ENCODE measurements around the gene PDLIM1. TPM values are rescaled to one million over a fixed set of nuclear protein-coding genes. Genes with fewer than 3 reads are reported as not detected.

PDLIM1 gene
- polyA plus RNA-seq, 3 donors = 1.9 to 5.2 (median 4.8) TPM

GRCh38 chr10:95201736-95202135 lies 89.1 kb downstream of the PDLIM1 start:
- peaks cover 2% of the 10 kb centered on the region for H3K4me1 Mint-ChIP-seq
- H3K79me2 ChIP-seq (ENCODE audit: insufficient read depth, low read length) = no peaks in the 10 kb centered on the region
- no peak overlapping the region for H2AFZ ChIP-seq (ENCODE audit: insufficient read depth, low read depth, low read length, poor library complexity, severe bottlenecking)
- H3K9me3 ChIP-seq (replicated peaks in 1 of 2; ENCODE audit: control insufficient read depth in 1 of 2, insufficient read depth in 1 of 2, low read length in 2 of 2) = no peaks in the 10 kb centered on the region
- no peak overlapping the region for H3K4me3 ChIP-seq (replicated peaks in 1 of 3; ENCODE audit: low read depth in 2 of 3, low read length in 3 of 3)
- H3K27me3 Mint-ChIP-seq (ENCODE audit: low read depth in 3 of 3) = peaks cover 0 to 4% (median 1%) of the 10 kb centered on the region in 3 donors
- no peak overlapping the region for H3K4me3 Mint-ChIP-seq
- no peak overlapping the region for H3K27ac Mint-ChIP-seq
- H3K36me3 Mint-ChIP-seq = no peaks in the 10 kb centered on the region
- intact Hi-C loops (cut with micrococcal nuclease) = no loop called here
- no peaks in the 10 kb centered on the region for H3K27me3 ChIP-seq (ENCODE audit: control insufficient read depth in 2 of 2, insufficient read depth in 2 of 2, low read length in 2 of 2)
- DNase-seq = no peak
- H3K27ac ChIP-seq (ENCODE audit: low read depth in 1 of 2, low read length in 2 of 2) = no peak overlapping the region
- WGBS (ENCODE audit: insufficient coverage) = no CpG with 5 or more reads among the region's 4 CpGs
- H3K4me2 ChIP-seq (replicated peaks; ENCODE audit: extremely low read depth, low read length, poor library complexity, severe bottlenecking) = no peak overlapping the region
- no peaks in the 10 kb centered on the region for H4K20me1 ChIP-seq (ENCODE audit: insufficient read depth, low read length)
- H3K9me3 Mint-ChIP-seq = peaks cover 0 to 5% (median 3%) of the 10 kb centered on the region in 7 donors
- TF ChIP-seq CTCF (IDR thresholded peaks at IDR 0.05) = no peak
- no peaks in the 10 kb centered on the region for H3K36me3 ChIP-seq (replicated peaks in 1 of 2; ENCODE audit: control insufficient read depth in 1 of 2, insufficient read depth in 2 of 2, low read length in 2 of 2)
- H3K9ac ChIP-seq (ENCODE audit: insufficient read depth, low read length, poor library complexity, severe bottlenecking) = no peak overlapping the region
- no peaks in the 10 kb centered on the region for H3K4me1 ChIP-seq (ENCODE audit: control insufficient read depth in 1 of 2, insufficient read depth in 2 of 2, low read length in 2 of 2)

GRCh38 chr10:95196046-95196445 lies 94.8 kb downstream of the PDLIM1 start:
- Mint-ChIP-seq H3K27me3 (ENCODE audit: low read depth in 3 of 3) (peaks cover 0 to 2% (median 1%) of the 10 kb centered on the region in 3 donors), H3K36me3 (no peaks in the 10 kb centered on the region), H3K9me3 (peaks cover 0 to 6% (median 3%) of the 10 kb centered on the region in 7 donors), H3K27ac (peak overlapping the region in 1 of 7 donors; percentile 51), H3K4me3 (no peak overlapping the region), H3K4me1 (peaks cover 2% of the 10 kb centered on the region)
- no peaks in the 10 kb centered on the region for H4K20me1 ChIP-seq (ENCODE audit: insufficient read depth, low read length)
- no peaks in the 10 kb centered on the region for H3K79me2 ChIP-seq (ENCODE audit: insufficient read depth, low read length)
- no peaks in the 10 kb centered on the region for H3K36me3 ChIP-seq (replicated peaks in 1 of 2; ENCODE audit: control insufficient read depth in 1 of 2, insufficient read depth in 2 of 2, low read length in 2 of 2)
- intact Hi-C loops (cut with micrococcal nuclease) = no loop called here
- no peaks in the 10 kb centered on the region for H3K4me1 ChIP-seq (ENCODE audit: control insufficient read depth in 1 of 2, insufficient read depth in 2 of 2, low read length in 2 of 2)
- no peaks in the 10 kb centered on the region for H3K27me3 ChIP-seq (ENCODE audit: control insufficient read depth in 2 of 2, insufficient read depth in 2 of 2, low read length in 2 of 2)
- no peak overlapping the region for H3K4me3 ChIP-seq (replicated peaks in 1 of 3; ENCODE audit: low read depth in 2 of 3, low read length in 3 of 3)
- H3K4me2 ChIP-seq (replicated peaks; ENCODE audit: extremely low read depth, low read length, poor library complexity, severe bottlenecking) = no peak overlapping the region
- no peak overlapping the region for H3K9ac ChIP-seq (ENCODE audit: insufficient read depth, low read length, poor library complexity, severe bottlenecking)
- WGBS (ENCODE audit: insufficient coverage) = 100% methylated on average over 2 of the region's 3 CpGs
- no peak overlapping the region for H3K27ac ChIP-seq (ENCODE audit: low read depth in 1 of 2, low read length in 2 of 2)
- TF ChIP-seq CTCF (IDR thresholded peaks at IDR 0.05) = no peak
- no peak for DNase-seq
- no peak overlapping the region for H2AFZ ChIP-seq (ENCODE audit: insufficient read depth, low read depth, low read length, poor library complexity, severe bottlenecking)
- H3K9me3 ChIP-seq (replicated peaks in 1 of 2; ENCODE audit: control insufficient read depth in 1 of 2, insufficient read depth in 1 of 2, low read length in 2 of 2) = no peaks in the 10 kb centered on the region

Data from CD14-positive monocyte (primary cell).